Activated CD4-positive, alpha-beta memory T cell treated with anti-CD3 and anti-CD28 coated beads for 36 hours (primary cell): ENCODE measurements around the gene E2F4. TPM values are rescaled to one million over a fixed set of nuclear protein-coding genes. Genes with fewer than 3 reads are reported as not detected.

Experiments used
- CTCF ChIA-PET: fragments of 350-600 bp; sonication (Branson Sonifier 250); formaldehyde crosslinking; loops from one replicate; lab custom pipeline; 2021; ENCODE audit warnings: antibody characterized with exemption, inconsistent platforms; lab: Charles Lee
- POLR2A ChIA-PET: fragments of 350-600 bp; sonication (Branson Sonifier 250); formaldehyde crosslinking; loops from one replicate; lab custom pipeline; 2021; ENCODE audit warnings: antibody characterized with exemption; lab: Charles Lee
- DNase-seq: peaks from one replicate; pipeline ENCODE4 v3.0.0-alpha.2; 2020
- H3K27ac Mint-ChIP-seq: one replicate; pipeline ENCODE4 v1.8.0; 2021; ENCODE audit warnings: mixed read lengths
- H3K27me3 Mint-ChIP-seq: one replicate; pipeline ENCODE4 v1.8.0; 2021; ENCODE audit warnings: mixed read lengths
- H3K36me3 Mint-ChIP-seq: one replicate; pipeline ENCODE4 v1.8.0; 2021; ENCODE audit warnings: mixed read lengths
- H3K4me1 Mint-ChIP-seq: one replicate; pipeline ENCODE4 v1.8.0; 2021; ENCODE audit warnings: low read depth, mixed read lengths
- H3K4me3 Mint-ChIP-seq: one replicate; pipeline ENCODE4 v1.8.0; 2021; ENCODE audit warnings: mild to moderate bottlenecking, mixed read lengths
- H3K9me3 Mint-ChIP-seq: one replicate; pipeline ENCODE4 v1.8.0; 2021; ENCODE audit warnings: mixed read lengths
- intact Hi-C: fragments of 100-400 bp; cut with micrococcal nuclease; formaldehyde crosslinking; loops from one replicate; pipeline ENCODE4 v1.15.1; 2023
- total RNA-seq, 2 experiments: library from RNA; stranded (reverse); gene quantifications; one replicate each; pipeline ENCODE4 v1.2.3, GENCODE V29; 2021

E2F4 gene
- total RNA-seq, 2 experiments from 2014 or later, result 91.6 to 92.3 TPM

DNA sequence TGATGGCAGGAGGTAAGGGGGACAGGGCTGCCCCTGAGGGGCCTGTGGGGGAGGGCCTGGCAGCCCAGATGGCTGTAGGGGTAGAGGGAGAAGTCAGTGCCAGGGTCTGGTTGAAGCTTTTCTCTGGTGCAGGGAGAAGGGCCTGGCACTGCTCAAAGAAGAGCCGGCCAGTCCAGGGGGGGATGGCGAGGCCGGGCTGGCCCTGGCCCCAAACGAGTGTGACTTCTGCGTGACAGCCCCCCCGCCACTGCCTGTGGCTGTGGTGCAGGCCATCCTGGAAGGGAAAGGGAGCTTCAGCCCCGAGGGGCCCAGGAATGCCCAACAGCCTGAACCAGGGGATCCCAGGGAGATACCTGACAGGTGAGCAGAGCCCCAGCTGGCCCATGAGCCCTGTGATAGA, 24.4 kb upstream of the E2F4 start:
- H3K4me3 Mint-ChIP-seq, result no peak overlapping the region
- H3K27me3 Mint-ChIP-seq, result peaks cover 50% of the 10 kb centered on the region
- intact Hi-C loops, result no loop called here

DNA sequence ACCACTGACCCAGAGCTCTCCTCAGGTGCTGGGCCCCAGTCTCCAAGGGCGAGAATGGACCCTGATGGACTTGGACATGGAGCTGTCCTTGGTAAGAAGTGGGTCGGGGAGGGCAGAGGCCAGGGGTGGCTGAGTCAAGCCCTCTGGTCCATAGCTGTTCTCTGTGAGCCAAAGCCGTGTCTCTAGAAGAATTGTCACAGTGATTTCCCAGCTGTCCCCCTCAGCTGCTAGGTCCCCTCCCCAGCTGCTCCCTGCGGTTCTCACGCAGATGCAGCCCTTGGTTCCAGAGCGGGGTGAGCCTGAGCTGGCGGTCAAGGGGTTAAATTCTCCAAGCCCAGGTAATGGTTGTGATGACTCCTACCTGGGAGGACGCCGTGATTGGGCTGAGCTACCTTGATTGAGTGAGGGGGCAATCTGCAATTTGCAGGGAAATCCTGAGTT, 22.9 kb upstream of the E2F4 start:
- H3K27ac Mint-ChIP-seq, result no peak overlapping the region
- ChIA-PET POLR2A (interaction anchor here (0.6 to 3.0 kb wide), 2 partner anchors 9 to 11 kb away, joined by 3 to 23 read pairs; partner anchors contain the start of genes FBXL8 and TRADD), CTCF (interaction anchor here (0.6 to 3.7 kb wide), 6 partner anchors 9 to 208 kb away, joined by 3 to 35 read pairs (median 5); partner anchors contain the start of genes B3GNT9, CES3, FBXL8 and TRADD)
- intact Hi-C loops, result no loop called here
- DNase-seq, result no peak
- H3K4me3 Mint-ChIP-seq, result no peak overlapping the region
- H3K9me3 Mint-ChIP-seq, result no peaks in the 10 kb centered on the region
- H3K27me3 Mint-ChIP-seq, result peaks cover 54% of the 10 kb centered on the region
- peaks cover 41% of the 10 kb centered on the region for H3K4me1 Mint-ChIP-seq
- H3K36me3 Mint-ChIP-seq, result no peaks in the 10 kb centered on the region

More for the DNA sequence above, 24.4 kb upstream of the E2F4 start:
- Mint-ChIP-seq H3K9me3 (no peaks in the 10 kb centered on the region), H3K4me1 (peaks cover 34% of the 10 kb centered on the region), H3K27ac (no peak overlapping the region), H3K36me3 (no peaks in the 10 kb centered on the region)
- POLR2A ChIA-PET, result interaction anchor here (3.0 kb wide), 1 partner anchor 8 kb away, joined by 23 read pairs; the partner anchor contains the start of genes FBXL8 and TRADD
- no peak for DNase-seq
- CTCF ChIA-PET, result interaction anchor here (1.0 to 3.7 kb wide), 2 partner anchors 8 to 18 kb away, joined by 3 to 35 read pairs; partner anchors contain the start of genes FBXL8 and TRADD

DNA sequence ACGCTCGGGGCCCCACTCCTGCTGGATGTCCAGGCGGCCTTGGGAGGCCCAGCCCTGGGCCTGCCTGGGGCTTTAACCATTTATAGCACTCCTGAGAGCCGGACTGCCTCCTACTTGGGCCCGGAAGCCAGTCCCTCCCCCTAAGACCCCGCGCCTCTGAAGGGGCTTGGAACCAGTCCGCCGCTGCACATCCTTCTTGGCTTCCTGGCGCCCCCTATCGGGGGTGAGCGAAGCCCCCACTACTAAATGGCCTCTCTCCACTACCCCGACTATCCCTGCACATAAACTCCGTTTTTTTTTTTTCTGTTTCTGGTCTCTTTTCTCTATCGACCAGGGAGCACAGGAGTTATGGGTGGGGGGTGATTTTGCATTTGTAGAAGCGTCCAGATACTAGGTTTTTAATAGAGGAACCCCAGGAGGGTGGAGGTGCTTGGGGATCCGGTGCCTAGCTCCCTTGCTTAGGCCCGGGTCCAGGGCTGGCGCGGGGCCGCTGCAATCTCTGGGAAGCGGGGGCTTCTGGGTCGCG, 22.2 kb upstream of the E2F4 start:
- POLR2A ChIA-PET, result interaction anchor here (3.0 kb wide), 1 partner anchor 10 kb away, joined by 23 read pairs; the partner anchor contains the start of genes FBXL8 and TRADD

DNA sequence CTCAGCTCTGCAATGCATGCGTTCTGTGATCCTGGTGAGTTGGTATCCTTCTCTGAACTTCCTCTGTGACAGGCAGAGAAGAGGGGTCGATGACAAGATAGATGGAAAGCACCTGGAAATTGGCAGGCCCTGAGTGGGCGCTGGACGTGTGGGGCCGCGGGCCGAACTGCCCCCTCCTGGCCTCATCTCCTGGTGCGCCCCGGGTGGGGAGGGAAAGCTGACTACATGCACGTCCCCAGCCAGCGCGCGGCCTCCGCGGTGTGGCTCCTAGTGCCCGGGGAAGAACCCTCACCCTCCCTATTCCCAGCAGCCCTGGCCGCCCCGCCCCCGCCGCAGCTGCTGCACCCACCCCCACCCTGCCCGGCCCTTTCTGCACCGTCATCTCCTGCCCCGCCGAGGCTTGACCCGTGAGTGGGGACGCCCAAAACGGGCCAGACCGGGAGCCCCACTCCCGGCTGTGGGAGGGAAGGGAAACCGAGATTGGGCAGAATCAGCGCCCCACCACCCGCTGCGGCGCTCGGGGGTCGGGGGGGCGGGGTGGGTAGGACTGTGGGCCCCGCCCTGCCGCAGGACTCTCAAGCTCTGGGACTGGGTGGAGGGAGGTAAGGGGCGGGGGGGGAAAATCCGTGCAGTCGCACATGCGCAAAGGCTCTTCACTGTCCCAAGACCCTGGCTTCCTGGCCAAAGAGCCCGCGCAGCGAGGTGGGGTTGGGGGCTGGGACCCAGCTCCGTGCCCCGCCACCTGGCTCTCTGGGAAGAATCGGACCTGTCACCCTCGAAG, 21.6 kb upstream of the E2F4 start, which contains the start of gene NOL3:
TSS of gene NOL3 (plus strand) at position 371 of the 781 bp plus-strand sequence.
- H3K36me3 Mint-ChIP-seq, result no peaks in the 10 kb centered on the region
- intact Hi-C loops, result loop anchor here (1.0 to 10.0 kb wide), 3 partner anchors 11 to 914 kb away; partner anchors contain the start of genes FBXL8, NFATC3 and TRADD
- H3K4me1 Mint-ChIP-seq, result peaks cover 36% of the 10 kb centered on the region
- no peaks in the 10 kb centered on the region for H3K9me3 Mint-ChIP-seq
- peak within 1 kb of the TSS; percentile 11 for H3K27ac Mint-ChIP-seq
- POLR2A ChIA-PET, result interaction anchor here (3.0 kb wide), 1 partner anchor 11 kb away, joined by 23 read pairs; the partner anchor contains the start of genes FBXL8 and TRADD
- H3K27me3 Mint-ChIP-seq, result peaks cover 46% of the 10 kb centered on the region
- peak within 1 kb of the TSS; percentile 76 for H3K4me3 Mint-ChIP-seq
- peak; percentile 80 for DNase-seq
- CTCF ChIA-PET, result interaction anchor here (0.5 to 3.7 kb wide), 9 partner anchors 11 to 392 kb away, joined by 3 to 35 read pairs (median 5); partner anchors contain the start of genes B3GNT9, CTCF, FBXL8 and TRADD

More for the DNA sequence above, 22.2 kb upstream of the E2F4 start:
- intact Hi-C loops, result loop anchor here (1.0 to 10.0 kb wide), 3 partner anchors 10 to 915 kb away; partner anchors contain the start of genes FBXL8, NFATC3 and TRADD
- peaks cover 38% of the 10 kb centered on the region for H3K4me1 Mint-ChIP-seq
- H3K4me3 Mint-ChIP-seq, result peak overlapping the region; percentile 76
- DNase-seq, result peak; percentile 53
- H3K9me3 Mint-ChIP-seq, result no peaks in the 10 kb centered on the region
- H3K27me3 Mint-ChIP-seq, result peaks cover 50% of the 10 kb centered on the region
- H3K27ac Mint-ChIP-seq, result peak overlapping the region; percentile 11
- H3K36me3 Mint-ChIP-seq, result no peaks in the 10 kb centered on the region
- CTCF ChIA-PET, result interaction anchor here (0.5 to 3.7 kb wide), 9 partner anchors 10 to 393 kb away, joined by 3 to 35 read pairs (median 5); partner anchors contain the start of genes B3GNT9, CTCF, FBXL8 and TRADD

DNA sequence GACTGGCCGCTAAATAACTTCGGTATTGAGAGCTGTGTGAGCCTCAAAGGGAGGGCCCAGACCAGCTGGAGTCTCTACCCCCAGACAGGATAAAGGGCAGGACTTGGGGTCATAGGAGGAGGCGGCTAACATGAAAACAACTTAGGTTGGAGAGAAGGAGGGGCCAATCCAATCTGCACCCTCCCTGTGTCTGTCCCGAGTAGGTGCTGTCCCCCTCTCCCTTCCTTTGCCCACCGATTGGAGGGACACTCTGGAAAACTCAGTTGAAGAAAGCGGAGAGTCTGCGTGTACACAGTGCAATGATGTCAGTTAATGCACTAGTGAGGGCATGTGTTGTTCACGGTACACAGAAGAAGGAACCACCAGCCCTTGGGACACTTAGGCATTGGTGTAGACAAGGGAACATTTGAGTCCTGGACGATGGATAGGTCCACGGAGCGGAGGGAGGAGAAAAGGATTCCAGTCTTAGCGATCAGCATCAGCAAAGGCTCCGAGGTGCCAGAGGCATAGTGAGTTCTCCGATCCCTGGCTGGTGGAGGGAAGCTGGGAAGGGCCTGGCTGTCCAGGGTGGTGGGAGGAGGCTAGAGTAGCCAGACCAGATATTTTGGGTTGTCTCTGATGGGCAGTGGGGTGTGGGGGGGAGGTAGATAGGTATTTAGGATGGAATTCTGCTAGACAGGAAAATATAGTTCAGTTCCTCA, 20.9 kb upstream of the E2F4 start:
- Mint-ChIP-seq H3K27me3 (peaks cover 44% of the 10 kb centered on the region), H3K9me3 (no peaks in the 10 kb centered on the region), H3K36me3 (no peaks in the 10 kb centered on the region), H3K4me3 (peak overlapping the region; percentile 67), H3K27ac (no peak overlapping the region), H3K4me1 (peaks cover 34% of the 10 kb centered on the region)
- ChIA-PET POLR2A (no interaction called here), CTCF (interaction anchor here (1.3 to 3.7 kb wide), 5 partner anchors 12 to 217 kb away, joined by 5 to 35 read pairs (median 14); partner anchors contain the start of genes B3GNT9, FBXL8 and TRADD)
- intact Hi-C loops, result loop anchor here (1.0 to 10.0 kb wide), 3 partner anchors 12 to 914 kb away; partner anchors contain the start of genes FBXL8, NFATC3 and TRADD
- DNase-seq, result no peak

DNA sequence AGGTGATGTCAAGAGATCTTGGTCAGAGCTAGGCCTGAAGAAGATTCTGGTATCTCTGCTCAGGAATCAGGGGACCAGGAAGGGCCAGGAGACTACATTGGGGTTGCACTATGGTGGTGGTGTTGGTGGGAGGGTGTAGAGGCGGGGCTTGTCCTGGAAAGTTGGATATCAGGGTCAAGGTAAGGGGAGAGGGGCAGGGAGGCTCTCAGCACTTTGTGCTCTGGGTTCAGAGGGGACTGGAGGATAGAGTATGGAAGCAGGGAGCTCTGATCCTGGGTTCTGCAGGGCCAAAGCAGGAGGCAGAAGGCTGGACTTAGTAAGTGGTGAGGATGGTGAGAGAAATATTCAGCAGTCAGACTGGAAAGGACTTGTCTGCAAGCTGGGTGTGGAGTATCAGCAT, 18.6 kb upstream of the E2F4 start:
- Mint-ChIP-seq H3K27me3 (peaks cover 31% of the 10 kb centered on the region), H3K27ac (no peak overlapping the region), H3K36me3 (no peaks in the 10 kb centered on the region), H3K4me3 (peak overlapping the region; percentile 64), H3K9me3 (no peaks in the 10 kb centered on the region), H3K4me1 (peaks cover 38% of the 10 kb centered on the region)
- ChIA-PET POLR2A (interaction anchor here (1.1 kb wide), 1 partner anchor 9 kb away, joined by 4 read pairs; no protein-coding TSS in a partner anchor), CTCF (interaction anchor here (2.0 to 5.1 kb wide), 5 partner anchors 9 to 155 kb away, joined by 8 to 39 read pairs (median 16); partner anchors contain the start of genes FBXL8, HSF4 and TRADD)
- no peak for DNase-seq
- intact Hi-C loops, result loop anchor here (10.0 kb wide), 1 partner anchor 911 kb away; the partner anchor contains the start of gene NFATC3

DNA sequence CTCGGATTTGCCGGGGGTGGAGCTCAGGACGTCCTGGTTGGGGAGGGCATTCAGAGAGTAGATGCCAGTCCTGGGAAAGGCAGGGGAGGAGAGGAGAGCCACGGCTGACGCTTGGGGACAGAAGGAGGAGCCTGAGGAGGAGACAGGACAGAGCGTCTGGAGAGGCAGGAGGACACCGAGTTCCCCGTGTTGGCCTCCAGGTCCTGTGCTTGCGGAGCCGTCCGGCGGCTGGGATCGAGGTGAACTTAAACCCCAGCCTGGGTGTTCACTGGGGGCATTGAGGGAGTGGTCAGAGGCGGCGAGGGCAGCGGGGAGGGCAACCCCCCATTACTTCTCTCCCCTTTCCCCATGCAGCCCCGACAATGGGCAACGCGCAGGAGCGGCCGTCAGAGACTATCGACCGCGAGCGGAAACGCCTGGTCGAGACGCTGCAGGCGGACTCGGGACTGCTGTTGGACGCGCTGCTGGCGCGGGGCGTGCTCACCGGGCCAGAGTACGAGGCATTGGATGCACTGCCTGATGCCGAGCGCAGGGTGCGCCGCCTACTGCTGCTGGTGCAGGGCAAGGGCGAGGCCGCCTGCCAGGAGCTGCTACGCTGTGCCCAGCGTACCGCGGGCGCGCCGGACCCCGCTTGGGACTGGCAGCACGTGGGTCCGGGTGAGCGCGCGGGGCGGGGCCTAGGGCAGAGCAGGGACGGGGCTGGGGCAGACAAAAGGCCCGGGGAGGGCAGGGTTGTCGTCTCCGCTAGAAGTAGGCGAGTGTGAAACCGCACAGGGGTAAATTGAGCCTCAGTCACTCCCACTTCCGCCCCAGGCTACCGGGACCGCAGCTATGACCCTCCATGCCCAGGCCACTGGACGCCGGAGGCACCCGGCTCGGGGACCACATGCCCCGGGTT, 17.9 kb upstream of the E2F4 start:
- CTCF ChIA-PET, result interaction anchor here (0.9 to 5.1 kb wide), 9 partner anchors 10 to 157 kb away, joined by 3 to 39 read pairs (median 8); partner anchors contain the start of genes FBXL8, HSF4 and TRADD
- Mint-ChIP-seq H3K36me3 (no peaks in the 10 kb centered on the region), H3K27ac (no peak overlapping the region), H3K9me3 (no peaks in the 10 kb centered on the region), H3K27me3 (peaks cover 25% of the 10 kb centered on the region), H3K4me3 (peak overlapping the region; percentile 64), H3K4me1 (peaks cover 42% of the 10 kb centered on the region)
- DNase-seq, result peak; percentile 79
- POLR2A ChIA-PET, result interaction anchor here (0.8 to 1.3 kb wide), 5 partner anchors 8 to 70 kb away, joined by 3 to 4 read pairs (median 4); partner anchors contain the start of gene HSF4
- intact Hi-C loops, result loop anchor here (1.0 to 10.0 kb wide), 2 partner anchors 9 to 911 kb away; partner anchors contain the start of genes MATCAP1 and NFATC3

DNA sequence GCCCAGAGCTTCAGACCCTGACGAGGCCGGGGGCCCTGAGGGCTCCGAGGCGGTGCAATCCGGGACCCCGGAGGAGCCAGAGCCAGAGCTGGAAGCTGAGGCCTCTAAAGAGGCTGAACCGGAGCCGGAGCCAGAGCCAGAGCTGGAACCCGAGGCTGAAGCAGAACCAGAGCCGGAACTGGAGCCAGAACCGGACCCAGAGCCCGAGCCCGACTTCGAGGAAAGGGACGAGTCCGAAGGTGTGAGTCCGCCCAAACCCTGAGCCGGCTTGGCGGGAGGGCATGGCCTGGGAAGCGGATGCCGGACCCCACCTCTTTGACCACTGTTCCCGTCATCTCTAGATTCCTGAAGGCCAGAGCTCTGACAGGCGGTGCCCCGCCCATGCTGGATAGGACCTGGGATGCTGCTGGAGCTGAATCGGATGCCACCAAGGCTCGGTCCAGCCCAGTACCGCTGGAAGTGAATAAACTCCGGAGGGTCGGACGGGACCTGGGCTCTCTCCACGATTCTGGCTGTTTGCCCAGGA, 17.2 kb upstream of the E2F4 start:
- no peaks in the 10 kb centered on the region for H3K36me3 Mint-ChIP-seq
- intact Hi-C loops, result loop anchor here (1.0 to 10.0 kb wide), 2 partner anchors 9 to 910 kb away; partner anchors contain the start of genes MATCAP1 and NFATC3
- no peak overlapping the region for H3K27ac Mint-ChIP-seq
- no peak for DNase-seq
- ChIA-PET POLR2A (interaction anchor here (0.6 to 1.5 kb wide), 8 partner anchors 10 to 70 kb away, joined by 3 to 4 read pairs (median 4); partner anchors contain the start of gene HSF4), CTCF (interaction anchor here (0.8 to 5.1 kb wide), 11 partner anchors 10 to 222 kb away, joined by 3 to 39 read pairs (median 7); partner anchors contain the start of genes CES3 and HSF4)
- H3K9me3 Mint-ChIP-seq, result no peaks in the 10 kb centered on the region
- peaks cover 38% of the 10 kb centered on the region for H3K4me1 Mint-ChIP-seq
- peaks cover 25% of the 10 kb centered on the region for H3K27me3 Mint-ChIP-seq
- no peak overlapping the region for H3K4me3 Mint-ChIP-seq

DNA sequence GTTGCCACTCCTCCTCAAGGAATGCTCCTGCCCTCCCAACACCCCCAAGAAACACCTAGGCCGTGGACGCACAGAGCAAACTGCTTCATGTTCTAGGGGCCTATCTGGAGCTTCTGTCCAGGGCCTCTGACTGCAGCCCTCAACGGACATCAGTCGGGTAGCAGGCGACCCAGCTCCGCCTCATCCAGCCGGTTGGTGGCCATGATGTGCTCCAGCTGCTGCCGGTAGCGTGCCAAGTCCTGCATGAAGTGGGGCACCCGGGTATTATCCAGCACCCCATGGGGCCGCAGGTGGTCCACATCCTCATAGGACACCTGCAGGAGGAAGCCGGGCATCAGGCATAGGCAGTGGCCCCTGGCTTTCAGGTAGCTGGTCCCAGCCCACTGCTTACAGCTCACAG, 15.3 kb upstream of the E2F4 start:
- Mint-ChIP-seq H3K9me3 (no peaks in the 10 kb centered on the region), H3K4me1 (peaks cover 26% of the 10 kb centered on the region), H3K4me3 (no peak overlapping the region), H3K36me3 (no peaks in the 10 kb centered on the region), H3K27me3 (peaks cover 14% of the 10 kb centered on the region), H3K27ac (no peak overlapping the region)
- ChIA-PET POLR2A (interaction anchor here (0.9 to 1.0 kb wide), 2 partner anchors 12 to 13 kb away, joined by 3 read pairs; partner anchors contain the start of gene HSF4), CTCF (interaction anchor here (0.7 to 5.1 kb wide), 8 partner anchors 9 to 215 kb away, joined by 4 to 39 read pairs (median 6); partner anchors contain the start of gene CES3)
- intact Hi-C loops, result loop anchor here (10.0 kb wide), 1 partner anchor 908 kb away; the partner anchor contains the start of gene NFATC3
- no peak for DNase-seq
